Kidney (tissue), 14 donors: Measurements from ENCODE around the gene THADA. TPM values are rescaled to one million over a fixed set of nuclear protein-coding genes. Genes with fewer than 3 reads are reported as not detected.

ENCODE experiments used
- DNase-seq, 5 donors: peaks; one replicate each; pipeline ENCODE4 v3.0.0-alpha.2; 2013 to 2020
- FAIRE-seq: peaks from 2 replicates; lab custom pipeline; 2012; peaks lifted over from hg19 to GRCh38; lab: Jason Lieb, UNC
- H3K27ac ChIP-seq, 2 donors: one replicate each; pipeline ENCODE4 v1.7.0; 2013; ENCODE audit warnings: low read depth in 2 of 2, low read length in 2 of 2, inconsistent platforms in 1 of 2
- H3K27me3 ChIP-seq: one replicate; pipeline ENCODE4 v1.7.1; 2013; ENCODE audit warnings: low read length, inconsistent platforms; ENCODE audit not compliant: control insufficient read depth, insufficient read depth
- H3K36me3 ChIP-seq, 3 donors: one replicate each; pipeline versions ENCODE4 v1.7.0 to v1.7.1; 2013; ENCODE audit warnings: low read length in 3 of 3, control low read depth in 1 of 3, inconsistent platforms in 1 of 3; ENCODE audit not compliant: insufficient read depth in 3 of 3, control insufficient read depth in 2 of 3
- H3K4me1 ChIP-seq, 3 donors: one replicate each; pipeline versions ENCODE4 v1.7.0 to v1.7.1; 2013; ENCODE audit warnings: low read length in 3 of 3, inconsistent platforms in 1 of 3, low read depth in 1 of 3; ENCODE audit not compliant: control insufficient read depth in 2 of 3, insufficient read depth in 2 of 3
- H3K4me3 ChIP-seq, 3 donors: one replicate each; pipeline versions ENCODE4 v1.7.0 to v1.8.1; 2013; ENCODE audit warnings: low read length in 3 of 3, control low read depth in 1 of 3, inconsistent platforms in 1 of 3
- H3K9ac ChIP-seq, 3 donors: one replicate each; pipeline versions ENCODE4 v1.7.0 to v1.7.1; 2013; ENCODE audit warnings: low read length in 3 of 3, control low read depth in 1 of 3, inconsistent platforms in 1 of 3
- H3K9me3 ChIP-seq, 3 donors: one replicate each; pipeline versions ENCODE4 v1.7.0 to v1.7.1; 2013; ENCODE audit warnings: low read length in 3 of 3, control low read depth in 1 of 3, inconsistent platforms in 1 of 3; ENCODE audit not compliant: control insufficient read depth in 2 of 3, insufficient read depth in 1 of 3
- CTCF ChIP-seq: IDR thresholded peaks from 3 replicates; pipeline ENCODE4 v1.5.1; 2012; ENCODE audit warnings: mild to moderate bottlenecking, moderate library complexity, borderline replicate concordance; ENCODE audit not compliant: insufficient read depth; ENCODE audit errors: extremely low read depth
- intact Hi-C: fragments of 100-400 bp; cut with DNase I; formaldehyde crosslinking; loops from one replicate; pipeline ENCODE4 v1.11.1; 2022
- polyA plus RNA-seq: library from polyadenylated mRNA; stranded (reverse); fragments of 350-450 nt; fragmentation: Illumina TruSeq; extraction: RNeasy Lipid Tissue Mini Kit (QIAGEN cat#74804); gene quantifications from one replicate; pipeline ENCODE4 v1.2.3, GENCODE V29; 2014; ENCODE audit warnings: low read depth, low replicate concordance; ENCODE audit not compliant: insufficient read depth
- total RNA-seq: library from RNA; stranded (reverse); fragmentation: NEBNext Ultra II Directional; extraction: Animal tissue kit (Norgen Biotek cat#: 25700); gene quantifications from one replicate; pipeline ENCODE4 v1.2.1, GENCODE V29; 2021
- donor health status: control.
- donor health status: control.
- donor health status: control.
- donor health status: control.
- donor health status: control.
- donor health status: DM: yes; HTN: yes; CAD: no.
- donor health status: Normal renal cell carcinoma (clear cell type).

Gene THADA
- total and polyA plus RNA-seq, 2 donors from 2014 or later: 21.4 to 45.1 TPM

GRCh38 chr2:43441195-43441594 lies 154.6 kb downstream of the THADA start:
- DNase-seq (no peak), FAIRE-seq (no peak)
- Histone ChIP-seq H3K9ac (no peak overlapping the region), H3K4me3 (no peak overlapping the region), H3K9me3 (no peaks in the 10 kb centered on the region), H3K27ac (peak overlapping the region in 1 of 2 donors; percentile 10), H3K36me3 (no peaks in the 10 kb centered on the region), H3K27me3 (no peaks in the 10 kb centered on the region), H3K4me1 (peaks cover 0 to 34% (median 15%) of the 10 kb centered on the region in 3 donors)
- intact Hi-C loops: no loop called here
- TF ChIP-seq CTCF: no peak

DNA sequence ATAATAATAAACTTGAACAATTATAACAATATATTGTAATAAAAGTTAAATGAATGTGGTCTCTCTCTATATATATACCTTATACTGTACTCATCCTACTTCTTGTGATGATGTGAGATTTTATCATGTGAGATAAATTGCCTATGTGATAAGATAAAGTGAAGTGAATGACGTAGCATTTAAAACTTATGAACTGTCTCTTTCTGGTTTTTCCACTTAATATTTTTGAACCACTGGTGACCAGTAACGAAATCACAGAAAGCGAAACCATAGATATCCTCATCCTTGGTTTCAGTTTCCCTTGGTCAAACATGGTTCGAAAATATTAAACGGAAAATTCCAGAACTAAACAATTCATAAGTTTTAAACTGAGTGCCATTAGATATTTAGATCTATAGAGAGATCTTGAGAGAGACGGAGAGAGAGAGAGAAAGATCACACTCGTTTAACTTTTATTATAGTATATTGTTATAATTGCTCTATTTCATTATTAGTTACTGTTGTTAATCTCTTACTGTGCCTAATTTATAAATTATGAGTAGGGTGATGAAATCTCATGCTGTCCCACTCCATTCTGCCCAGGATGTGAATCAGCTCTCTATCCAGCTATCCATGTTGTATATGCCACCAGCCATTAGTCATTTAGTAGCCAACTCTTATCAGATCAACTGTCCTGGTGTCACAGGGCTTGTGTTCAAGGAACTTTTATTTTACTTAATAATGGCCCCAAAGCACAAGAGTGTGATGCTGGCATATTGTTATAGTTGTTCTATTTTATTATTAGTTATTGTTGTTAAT lies 156.8 kb downstream of the THADA start:
- Histone ChIP-seq H3K4me3 (peak overlapping the region in 1 of 3 donors; percentile 19), H3K36me3 (no peaks in the 10 kb centered on the region), H3K4me1 (peaks cover 0 to 19% (median 13%) of the 10 kb centered on the region in 3 donors), H3K9me3 (no peaks in the 10 kb centered on the region), H3K27me3 (no peaks in the 10 kb centered on the region), H3K27ac (peak overlapping the region in 1 of 2 donors; percentile 25), H3K9ac (no peak overlapping the region)
- FAIRE-seq: peak; percentile 3
- no peak for DNase-seq
- no peak for TF ChIP-seq CTCF
- intact Hi-C loops: no loop called here

- Histone ChIP-seq H3K27ac (no peak overlapping the region), H3K9me3 (no peaks in the 10 kb centered on the region), H3K4me3 (no peak overlapping the region), H3K4me1 (peaks cover 0 to 14% (median 9%) of the 10 kb centered on the region in 3 donors), H3K27me3 (no peaks in the 10 kb centered on the region), H3K36me3 (no peaks in the 10 kb centered on the region), H3K9ac (no peak overlapping the region)
- intact Hi-C loops: no loop called here
- no peak for TF ChIP-seq CTCF
- FAIRE-seq (no peak), DNase-seq (no peak)
Observed at GRCh38 chr2:43438342-43438741, 157.5 kb downstream of the THADA start.
